CD14-positive monocyte (primary cell): ENCODE results near the gene CARM1. TPM values are rescaled to one million over a fixed set of nuclear protein-coding genes. Genes with fewer than 3 reads are reported as not detected.
"Not testable (repeated sequence)": the region's sequence is repeated elsewhere in the genome, so short reads cannot be mapped to it uniquely, and the experiment has no call there.

Source experiments
- DNase-seq, 3 donors: peaks; one replicate each; pipeline ENCODE4 v3.0.0-alpha.2; 2011 to 2022
- H2AFZ ChIP-seq: 2 replicates; pipeline ENCODE4 v1.6.0; 2012; ENCODE audit warnings: mild to moderate bottlenecking, low read depth, low read length, inconsistent platforms; ENCODE audit not compliant: insufficient read depth, poor library complexity, severe bottlenecking
- H3K27ac ChIP-seq, 2 donors: 1 replicate in 1 of 2; 2 replicates in 1 of 2; pipeline ENCODE4 v1.5.1; 2012 to 2013; ENCODE audit warnings: low read length in 2 of 2, control low read depth in 1 of 2, inconsistent platforms in 1 of 2, low read depth in 1 of 2, mild to moderate bottlenecking in 1 of 2
- H3K27me3 ChIP-seq, 2 donors: one replicate each; pipeline versions ENCODE4 v1.6.0 to v1.6.1; 2011 to 2013; ENCODE audit warnings: low read length in 2 of 2; ENCODE audit not compliant: control insufficient read depth in 2 of 2, insufficient read depth in 2 of 2
- H3K36me3 ChIP-seq, 2 donors: replicated peaks in 1 of 2; 1 replicate in 1 of 2; 2 replicates in 1 of 2; pipeline versions ENCODE4 v1.5.1 to v1.6.1; 2012 to 2013; ENCODE audit warnings: low read length in 2 of 2, control low read depth in 1 of 2, inconsistent platforms in 1 of 2, mild to moderate bottlenecking in 1 of 2; ENCODE audit not compliant: insufficient read depth in 2 of 2, control insufficient read depth in 1 of 2
- H3K4me1 ChIP-seq, 2 donors: 1 replicate in 1 of 2; 2 replicates in 1 of 2; pipeline versions ENCODE4 v1.5.1 to v1.6.1; 2012 to 2013; ENCODE audit warnings: low read length in 2 of 2, control low read depth in 1 of 2, inconsistent platforms in 1 of 2, mild to moderate bottlenecking in 1 of 2, moderate library complexity in 1 of 2; ENCODE audit not compliant: insufficient read depth in 2 of 2, control insufficient read depth in 1 of 2
- H3K4me2 ChIP-seq: replicated peaks from 2 replicates; pipeline ENCODE3; 2012; ENCODE audit warnings: low read length, moderate library complexity, mild to moderate bottlenecking; ENCODE audit not compliant: poor library complexity, severe bottlenecking; ENCODE audit errors: extremely low read depth
- H3K4me3 ChIP-seq, 3 experiments: fragments of 200-600 bp in 1 of 3; sonication (generic) in 1 of 3; replicated peaks in 1 of 3; 1 replicate in 2 of 3; 2 replicates in 1 of 3; pipeline ENCODE4 v1.5.1; 2011 to 2013; ENCODE audit warnings: low read length in 3 of 3, mild to moderate bottlenecking in 3 of 3, control low read depth in 2 of 3, low read depth in 2 of 3, inconsistent platforms in 1 of 3, moderate library complexity in 1 of 3
- H3K79me2 ChIP-seq: 2 replicates; pipeline ENCODE4 v1.6.0; 2012; ENCODE audit warnings: mild to moderate bottlenecking, control low read depth, inconsistent platforms, low read length, moderate library complexity; ENCODE audit not compliant: insufficient read depth
- H3K9ac ChIP-seq: 2 replicates; pipeline ENCODE4 v1.6.0; 2017; ENCODE audit warnings: low read length, mild to moderate bottlenecking; ENCODE audit not compliant: insufficient read depth, poor library complexity, severe bottlenecking
- H3K9me3 ChIP-seq, 2 donors: replicated peaks in 1 of 2; 1 replicate in 1 of 2; 2 replicates in 1 of 2; pipeline versions ENCODE4 v1.5.1 to v1.6.1; 2012 to 2013; ENCODE audit warnings: low read length in 2 of 2, control low read depth in 1 of 2; ENCODE audit not compliant: control insufficient read depth in 1 of 2, insufficient read depth in 1 of 2
- H4K20me1 ChIP-seq: 2 replicates; pipeline ENCODE4 v1.6.0; 2012; ENCODE audit warnings: mild to moderate bottlenecking, low read length, control low read depth, moderate library complexity; ENCODE audit not compliant: insufficient read depth
- H3K27ac Mint-ChIP-seq, 7 donors: one replicate each; pipeline ENCODE4 v1.8.0; 2020; ENCODE audit warnings: mild to moderate bottlenecking in 7 of 7, mixed read lengths in 7 of 7, moderate library complexity in 6 of 7, inconsistent platforms in 2 of 7
- H3K27me3 Mint-ChIP-seq, 3 donors: one replicate each; pipeline ENCODE4 v1.8.0; 2021 to 2022; ENCODE audit warnings: low read depth in 3 of 3, mild to moderate bottlenecking in 3 of 3, mixed read lengths in 3 of 3, moderate library complexity in 3 of 3, inconsistent platforms in 1 of 3
- H3K36me3 Mint-ChIP-seq, 2 donors: one replicate each; pipeline ENCODE4 v1.8.0; 2020; ENCODE audit warnings: mixed read lengths in 2 of 2, inconsistent platforms in 1 of 2, mild to moderate bottlenecking in 1 of 2
- H3K4me1 Mint-ChIP-seq: one replicate; pipeline ENCODE4 v1.8.0; 2020; ENCODE audit warnings: mild to moderate bottlenecking, mixed read lengths
- H3K4me3 Mint-ChIP-seq, 2 donors: one replicate each; pipeline ENCODE4 v1.8.0; 2020; ENCODE audit warnings: mild to moderate bottlenecking in 2 of 2, mixed read lengths in 2 of 2, moderate library complexity in 1 of 2
- H3K9me3 Mint-ChIP-seq, 7 donors: one replicate each; pipeline ENCODE4 v1.8.0; 2020 to 2022; ENCODE audit warnings: mixed read lengths in 7 of 7, mild to moderate bottlenecking in 6 of 7, moderate library complexity in 6 of 7, inconsistent platforms in 2 of 7
- WGBS: methylation state at CpG from one replicate; pipeline ENCODE4 v1.1.5; 2013; ENCODE audit warnings: missing lambda C conversion rate; ENCODE audit not compliant: insufficient coverage; 5-methylcytosine and 5-hydroxymethylcytosine counted together
- intact Hi-C, 2 donors: fragments of 100-400 bp; cut with micrococcal nuclease; formaldehyde crosslinking; loops; one replicate each; pipeline versions ENCODE4 v1.15.0 to v1.15.1; 2023
- polyA plus RNA-seq, 3 donors: library from polyadenylated mRNA; depleted of rRNA in 1 of 3; unstranded in 2 of 3; stranded (reverse) in 1 of 3; fragments of 300-500 nt in 2 of 3; fragments of >200 nt in 1 of 3; fragmentation: Illumina TruSeq in 2 of 3; gene quantifications; 1 replicate in 2 of 3; 2 replicates in 1 of 3; pipeline ENCODE4 v1.2.3, GENCODE V29; 2012 to 2021
- TF ChIP-seq, protein P1 (sequence below): fragments of 200-600 bp; IDR thresholded peaks from one replicate; pipeline ENCODE4 v1.8.0; 2022; ENCODE audit warnings: antibody characterized with exemption, mild to moderate bottlenecking

The CARM1 gene
- polyA plus RNA-seq, 3 donors: 0.17 to 26.3 (median 0.29) TPM

DNA sequence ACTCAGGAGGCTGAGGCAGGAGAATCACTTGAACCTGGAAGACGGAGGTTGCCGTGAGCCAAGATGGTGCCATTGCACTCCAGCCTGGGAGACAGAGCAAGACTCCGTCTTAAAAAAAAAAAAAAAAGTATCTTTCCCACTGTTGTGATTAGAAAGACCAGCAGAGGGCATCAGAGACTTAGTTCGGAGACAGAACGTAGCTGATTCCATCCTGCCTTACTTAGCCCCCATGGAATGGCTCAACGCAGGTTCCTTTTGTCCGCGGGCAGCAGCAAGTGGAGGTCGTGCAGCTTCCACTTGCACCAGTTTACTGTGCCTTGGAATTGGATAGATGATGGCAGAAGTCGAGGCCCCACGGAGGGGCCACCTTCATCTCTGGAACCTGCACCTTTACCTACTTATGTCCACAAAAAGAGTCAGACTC, 65.3 kb downstream of the CARM1 start:
- Histone ChIP-seq H3K4me1 (peaks cover 0 to 3% of the 10 kb centered on the region in 2 donors), H3K27me3 (no peaks in the 10 kb centered on the region), H2AFZ (peak overlapping the region; percentile 57), H3K4me2 (peak overlapping the region; percentile 12), H3K9me3 (no peaks in the 10 kb centered on the region), H3K4me3 (no peak overlapping the region), H3K79me2 (peaks cover 4% of the 10 kb centered on the region), H3K9ac (no peak overlapping the region), H3K27ac (no peak overlapping the region), H3K36me3 (peaks cover 0 to 8% of the 10 kb centered on the region in 2 donors), H4K20me1 (peaks cover 4% of the 10 kb centered on the region)
- WGBS: 0% methylated on average over 3 of the region's 11 CpGs
- H3K27ac Mint-ChIP-seq: peak overlapping the region in 2 of 7 donors; percentile 25 to 61
- peaks cover 8 to 17% of the 10 kb centered on the region in 2 donors for H3K36me3 Mint-ChIP-seq
- H3K9me3 Mint-ChIP-seq: no peaks in the 10 kb centered on the region
- H3K27me3 Mint-ChIP-seq: peaks cover 0 to 1% (median 0%) of the 10 kb centered on the region in 3 donors
- peaks cover 7% of the 10 kb centered on the region for H3K4me1 Mint-ChIP-seq
- peak; percentile 39 to 58 (median 55) for DNase-seq
- intact Hi-C loops: loop anchor here in 1 of 2 donors (10.0 kb wide), 1 partner anchor 198 kb away; no protein-coding TSS in a partner anchor
- TF ChIP-seq, protein P1, sequence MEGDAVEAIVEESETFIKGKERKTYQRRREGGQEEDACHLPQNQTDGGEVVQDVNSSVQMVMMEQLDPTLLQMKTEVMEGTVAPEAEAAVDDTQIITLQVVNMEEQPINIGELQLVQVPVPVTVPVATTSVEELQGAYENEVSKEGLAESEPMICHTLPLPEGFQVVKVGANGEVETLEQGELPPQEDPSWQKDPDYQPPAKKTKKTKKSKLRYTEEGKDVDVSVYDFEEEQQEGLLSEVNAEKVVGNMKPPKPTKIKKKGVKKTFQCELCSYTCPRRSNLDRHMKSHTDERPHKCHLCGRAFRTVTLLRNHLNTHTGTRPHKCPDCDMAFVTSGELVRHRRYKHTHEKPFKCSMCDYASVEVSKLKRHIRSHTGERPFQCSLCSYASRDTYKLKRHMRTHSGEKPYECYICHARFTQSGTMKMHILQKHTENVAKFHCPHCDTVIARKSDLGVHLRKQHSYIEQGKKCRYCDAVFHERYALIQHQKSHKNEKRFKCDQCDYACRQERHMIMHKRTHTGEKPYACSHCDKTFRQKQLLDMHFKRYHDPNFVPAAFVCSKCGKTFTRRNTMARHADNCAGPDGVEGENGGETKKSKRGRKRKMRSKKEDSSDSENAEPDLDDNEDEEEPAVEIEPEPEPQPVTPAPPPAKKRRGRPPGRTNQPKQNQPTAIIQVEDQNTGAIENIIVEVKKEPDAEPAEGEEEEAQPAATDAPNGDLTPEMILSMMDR: peak; percentile 70
- no peak overlapping the region for H3K4me3 Mint-ChIP-seq

- not testable (repeated sequence) for H3K27ac Mint-ChIP-seq, H3K27me3 Mint-ChIP-seq, H3K36me3 Mint-ChIP-seq, H4K20me1 ChIP-seq, H3K9me3 Mint-ChIP-seq, H3K9me3 ChIP-seq, H3K4me2 ChIP-seq, H3K36me3 ChIP-seq, H3K4me3 ChIP-seq, H3K27ac ChIP-seq, H3K9ac ChIP-seq, DNase-seq, H3K79me2 ChIP-seq, H2AFZ ChIP-seq, H3K4me3 Mint-ChIP-seq, H3K4me1 Mint-ChIP-seq, H3K27me3 ChIP-seq, H3K4me1 ChIP-seq
- WGBS: no CpG with 5 or more reads among the region's 14 CpGs
- intact Hi-C loops: loop anchor here in 1 of 2 donors (10.0 kb wide), 1 partner anchor 63 kb away; no protein-coding TSS in a partner anchor
Observed at GRCh38 chr19:10941649-10942048, 70.3 kb downstream of the CARM1 start.

DNA sequence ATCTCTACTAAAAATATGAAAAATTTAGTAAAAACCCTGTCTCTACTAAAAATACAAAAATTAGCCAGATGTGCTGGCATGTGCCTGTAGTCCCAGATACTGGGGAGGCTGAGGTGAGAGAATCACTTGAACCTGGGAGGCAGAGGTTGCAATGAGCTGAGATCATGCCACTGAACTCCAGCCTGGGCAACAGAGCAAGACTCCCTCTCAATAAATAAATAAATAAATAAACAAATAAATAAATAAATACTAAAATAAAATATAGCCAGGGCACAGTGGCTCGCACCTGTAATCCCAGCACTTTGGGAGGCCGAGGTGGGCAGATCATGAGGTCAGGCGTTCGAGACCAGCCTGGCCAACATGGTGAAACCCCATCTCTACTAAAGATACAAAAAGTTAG, 72.1 kb downstream of the CARM1 start:
- intact Hi-C loops: loop anchor here in 1 of 2 donors (10.0 kb wide), 1 partner anchor 61 kb away; no protein-coding TSS in a partner anchor
- WGBS: no CpG with 5 or more reads among the region's 4 CpGs

More for the DNA sequence above, 72.1 kb downstream of the CARM1 start:
- H3K4me3 ChIP-seq, H3K79me2 ChIP-seq, H3K9ac ChIP-seq, H3K27me3 ChIP-seq, H3K4me1 ChIP-seq, H3K27me3 Mint-ChIP-seq, DNase-seq, H3K36me3 ChIP-seq, H3K9me3 ChIP-seq, H3K27ac Mint-ChIP-seq, H3K4me2 ChIP-seq, H3K4me3 Mint-ChIP-seq, H2AFZ ChIP-seq, H3K9me3 Mint-ChIP-seq, H3K36me3 Mint-ChIP-seq, H4K20me1 ChIP-seq, H3K4me1 Mint-ChIP-seq, H3K27ac ChIP-seq: not testable (repeated sequence)
